Measurements from ENCODE around the gene SLC9A7.

DNA sequence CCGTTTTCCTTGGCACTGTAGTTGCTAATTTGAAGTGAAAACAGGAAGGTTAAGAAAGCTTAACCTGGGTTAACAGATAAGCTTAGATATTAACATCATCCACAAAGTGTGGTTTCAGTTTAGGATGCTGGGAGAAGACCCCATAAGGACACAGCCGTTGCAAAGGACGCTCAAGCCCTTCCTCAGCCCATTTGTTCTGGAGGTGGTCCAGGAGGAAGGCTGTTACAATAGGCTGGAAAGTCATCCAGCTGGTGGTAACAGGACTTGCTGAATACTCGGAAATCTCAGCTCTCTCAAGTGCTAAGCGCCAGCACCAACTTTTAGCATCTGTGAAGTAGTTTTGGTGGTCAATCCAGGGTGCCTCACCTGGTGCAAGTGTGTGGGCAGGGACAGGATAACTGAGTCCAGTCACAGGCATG is 171.2 kb downstream of the SLC9A7 start:
- no peak for TF ChIP-seq POLR2A (IDR thresholded peaks at IDR 0.05; ENCODE audit: low read depth, low read length)
- TF ChIP-seq POLR2AphosphoS5 (IDR thresholded peaks at IDR 0.05; ENCODE audit: low read depth, low read length) = no peak
- TF ChIP-seq SPI1 (IDR thresholded peaks at IDR 0.05; ENCODE audit: low read depth, low read length) = no peak
- no peak for TF ChIP-seq POU2F2 (IDR thresholded peaks at IDR 0.05; ENCODE audit: low read depth, low read length)

Data from GM12891 (cell line).